IMR-90 (cell line): ENCODE results near the gene ZNF385D. TPM values are rescaled to one million over a fixed set of nuclear protein-coding genes. Genes with fewer than 3 reads are reported as not detected.

Experiments used
- ATAC-seq: fragments of 200-7000 bp; cut with Tn5 transposase; 2 replicates; pipeline ENCODE4 v1.9.1; 2020; ENCODE audit warnings: low read depth, mild to moderate bottlenecking, moderate library complexity
- BruUV-seq: library from RNA; stranded (reverse); fragments of 400-500 nt; replicated peaks from 2 replicates; lab custom pipeline; 2021; lab: Mats Ljungman, UMichigan
- CTCF ChIA-PET: fragments of 300-600 bp; formaldehyde crosslinking; extraction: SDS; loops from one replicate; lab custom pipeline; 2021; ENCODE audit warnings: antibody characterized with exemption; lab: Yijun Ruan, JAX
- POLR2A ChIA-PET: fragments of 300-600 bp; sonication (Branson Sonifier 250); formaldehyde crosslinking; loops from one replicate; lab custom pipeline; 2022; ENCODE audit warnings: antibody characterized with exemption; ENCODE audit not compliant: unreplicated experiment; lab: Charles Lee
- DNase-seq: peaks from one replicate; pipeline ENCODE4 v3.0.0; 2013
- H2AFZ ChIP-seq: replicated peaks from 2 replicates; pipeline ENCODE3; 2013; ENCODE audit warnings: low read length, mild to moderate bottlenecking; ENCODE audit not compliant: poor library complexity
- H2AK5ac ChIP-seq: 2 replicates; pipeline ENCODE4 v1.6.1; 2013; ENCODE audit warnings: low read depth, low read length, inconsistent platforms
- H2AK9ac ChIP-seq: replicated peaks from 2 replicates; pipeline ENCODE3; 2013; ENCODE audit warnings: mild to moderate bottlenecking, low read depth, low read length, moderate library complexity; ENCODE audit not compliant: poor library complexity
- H2BK120ac ChIP-seq: 2 replicates; pipeline ENCODE4 v1.6.1; 2013; ENCODE audit warnings: low read depth, low read length, inconsistent platforms
- H2BK15ac ChIP-seq: 3 replicates; pipeline ENCODE4 v1.6.1; 2013; ENCODE audit warnings: low read depth, low read length, inconsistent platforms
- H2BK20ac ChIP-seq: 2 replicates; pipeline ENCODE4 v1.6.1; 2013; ENCODE audit warnings: low read depth, mild to moderate bottlenecking, inconsistent platforms, low read length, moderate library complexity
- H2BK5ac ChIP-seq: 2 replicates; pipeline ENCODE4 v1.6.1; 2013; ENCODE audit warnings: mild to moderate bottlenecking, low read depth, low read length, inconsistent platforms; ENCODE audit not compliant: poor library complexity, severe bottlenecking
- H3K14ac ChIP-seq: replicated peaks from 2 replicates; pipeline ENCODE4 v1.6.1; 2013; ENCODE audit warnings: low read depth, low read length, inconsistent platforms
- H3K18ac ChIP-seq: 2 replicates; pipeline ENCODE4 v1.6.1; 2013; ENCODE audit warnings: low read depth, low read length, control low read depth
- H3K23ac ChIP-seq: 2 replicates; pipeline ENCODE4 v1.6.1; 2013; ENCODE audit warnings: low read depth, low read length, inconsistent platforms
- H3K27ac ChIP-seq: 2 replicates; pipeline ENCODE4 v1.5.1; 2013; ENCODE audit warnings: mild to moderate bottlenecking, control low read depth, low read length; ENCODE audit not compliant: insufficient read depth
- H3K27me3 ChIP-seq: 2 replicates; pipeline ENCODE4 v1.6.1; 2013; ENCODE audit warnings: low read length; ENCODE audit not compliant: control insufficient read depth, insufficient read depth
- H3K36me3 ChIP-seq: 2 replicates; pipeline ENCODE4 v1.6.1; 2013; ENCODE audit warnings: low read length, mixed read lengths; ENCODE audit not compliant: control insufficient read depth, insufficient read depth
- H3K4ac ChIP-seq: 2 replicates; pipeline ENCODE4 v1.6.1; 2013; ENCODE audit warnings: low read depth, low read length, inconsistent platforms
- H3K4me1 ChIP-seq: 2 replicates; pipeline ENCODE4 v1.6.1; 2013; ENCODE audit warnings: low read length, mixed read lengths; ENCODE audit not compliant: control insufficient read depth, insufficient read depth
- H3K4me2 ChIP-seq: 2 replicates; pipeline ENCODE4 v1.6.1; 2013; ENCODE audit warnings: low read depth, mild to moderate bottlenecking, control low read depth, low read length, moderate library complexity
- H3K4me3 ChIP-seq: 2 replicates; pipeline ENCODE4 v1.5.1; 2013; ENCODE audit warnings: low read depth, mild to moderate bottlenecking, control low read depth, low read length, moderate library complexity; ENCODE audit not compliant: insufficient read depth
- H3K56ac ChIP-seq: 2 replicates; pipeline ENCODE4 v1.6.1; 2013; ENCODE audit warnings: low read length, inconsistent platforms; ENCODE audit not compliant: insufficient read depth; ENCODE audit errors: extremely low read depth
- H3K79me1 ChIP-seq, 2 experiments: 2 replicates each; pipeline ENCODE4 v1.6.1; 2013; ENCODE audit warnings: low read length in 2 of 2, inconsistent platforms in 1 of 2, low read depth in 1 of 2
- H3K9ac ChIP-seq: 2 replicates; pipeline ENCODE4 v1.6.1; 2013; ENCODE audit warnings: low read depth, low read length, control low read depth
- H3K9me1 ChIP-seq: 2 replicates; pipeline ENCODE4 v1.6.1; 2013; ENCODE audit warnings: low read length, inconsistent platforms; ENCODE audit not compliant: insufficient read depth
- H3K9me3 ChIP-seq: 2 replicates; pipeline ENCODE4 v1.6.1; 2013; ENCODE audit warnings: low read length; ENCODE audit not compliant: control insufficient read depth, insufficient read depth
- H4K20me1 ChIP-seq: 2 replicates; pipeline ENCODE4 v1.6.1; 2013; ENCODE audit warnings: low read length, inconsistent platforms; ENCODE audit not compliant: insufficient read depth
- H4K5ac ChIP-seq: 2 replicates; pipeline ENCODE4 v1.6.1; 2013; ENCODE audit warnings: mild to moderate bottlenecking, low read depth, low read length, control low read depth
- H4K8ac ChIP-seq, 2 experiments: 2 replicates each; pipeline ENCODE4 v1.6.1; 2013; ENCODE audit warnings: low read depth in 2 of 2, low read length in 2 of 2, control low read depth in 1 of 2, inconsistent platforms in 1 of 2
- H4K91ac ChIP-seq: 2 replicates; pipeline ENCODE4 v1.6.1; 2013; ENCODE audit warnings: low read depth, low read length, inconsistent platforms; ENCODE audit not compliant: insufficient read depth
- BHLHE40 ChIP-seq: fragments of 150-350 bp; IDR thresholded peaks from 2 replicates; pipeline ENCODE4 v1.6.1; 2016; ENCODE audit warnings: mild to moderate bottlenecking, low read depth, low read length
- CEBPB ChIP-seq: IDR thresholded peaks from 2 replicates; pipeline ENCODE4 v1.6.1; 2012; ENCODE audit warnings: low read depth, low read length, improper control_type of control experiment
- CHD1 ChIP-seq: IDR thresholded peaks from 2 replicates; pipeline ENCODE4 v1.6.1; 2012; ENCODE audit warnings: low read depth, low read length, improper control_type of control experiment
- FOS ChIP-seq: fragments of 150-350 bp; IDR thresholded peaks from 2 replicates; pipeline ENCODE4 v1.6.1; 2016; ENCODE audit warnings: low read depth, low read length
- MAFK ChIP-seq: IDR thresholded peaks from 2 replicates; pipeline ENCODE4 v1.6.1; 2012; ENCODE audit warnings: low read depth, low read length, improper control_type of control experiment
- MAZ ChIP-seq: IDR thresholded peaks from 2 replicates; pipeline ENCODE4 v1.6.1; 2012; ENCODE audit warnings: low read depth, mild to moderate bottlenecking, low read length, improper control_type of control experiment, moderate library complexity, borderline replicate concordance
- MXI1 ChIP-seq: IDR thresholded peaks from 2 replicates; pipeline ENCODE4 v1.6.1; 2012; ENCODE audit warnings: low read depth, mild to moderate bottlenecking, low read length, moderate library complexity, borderline replicate concordance
- NFE2L2 ChIP-seq: fragments of 150-350 bp; IDR thresholded peaks from 2 replicates; pipeline ENCODE4 v1.6.1; 2016; ENCODE audit warnings: low read depth, mild to moderate bottlenecking, low read length
- POLR2A ChIP-seq: IDR thresholded peaks from 2 replicates; pipeline ENCODE4 v1.6.1; 2012; ENCODE audit warnings: mild to moderate bottlenecking, low read depth, low read length
- RAD21 ChIP-seq: IDR thresholded peaks from 2 replicates; pipeline ENCODE4 v1.6.1; 2012; ENCODE audit warnings: low read length, improper control_type of control experiment
- RCOR1 ChIP-seq: IDR thresholded peaks from 2 replicates; pipeline ENCODE4 v1.6.1; 2012; ENCODE audit warnings: mild to moderate bottlenecking, low read length, improper control_type of control experiment; ENCODE audit not compliant: insufficient replicate concordance
- RFX5 ChIP-seq: IDR thresholded peaks from 2 replicates; pipeline ENCODE4 v1.8.0; 2012; ENCODE audit warnings: low read depth, mild to moderate bottlenecking, low read length, moderate library complexity
- SMC3 ChIP-seq: fragments of 150-350 bp; IDR thresholded peaks from 2 replicates; pipeline ENCODE4 v1.6.1; 2016; ENCODE audit warnings: low read depth, mild to moderate bottlenecking, antibody characterized with exemption, low read length, moderate library complexity
- WGBS, 2 experiments: methylation state at CpG; one replicate each; pipeline versions ENCODE4 v1.1.5 to v1.1.7; 2013; ENCODE audit warnings: missing lambda C conversion rate in 2 of 2; ENCODE audit not compliant: insufficient read length in 1 of 2; ENCODE audit errors: extremely low coverage in 2 of 2; 5-methylcytosine and 5-hydroxymethylcytosine counted together
- dilution Hi-C: fragments of 300-500 bp; cut with HindIII; formaldehyde crosslinking; loops from one replicate; pipeline ENCODE4 v1.14.3; 2018; ENCODE audit warnings: low sequenced_read_pairs; ENCODE audit not compliant: unreplicated experiment
- in situ Hi-C: fragments of 300-500 bp; cut with MboI; formaldehyde crosslinking; loops from 3 replicates; pipeline ENCODE4 v1.14.3; 2019; ENCODE audit warnings: low sequenced_read_pairs, inconsistent platforms, mixed read lengths
- intact Hi-C: fragments of 100-400 bp; cut with micrococcal nuclease; formaldehyde crosslinking; loops from 2 replicates; pipeline ENCODE4 v1.10.0; 2022
- polyA plus RNA-seq, 3 experiments: library from polyadenylated mRNA; depleted of rRNA; stranded (reverse); fragments of >200 nt; gene quantifications; 2 replicates each; pipeline ENCODE4 v1.2.3, GENCODE V29; 2012; ENCODE audit warnings: low replicate concordance in 1 of 3
- total RNA-seq: library from RNA; depleted of rRNA; stranded (reverse); fragments of >200 nt; gene quantifications from 2 replicates; pipeline ENCODE4 v1.2.3, GENCODE V29; 2012
- TF ChIP-seq, protein P1 (sequence below): fragments of 150-350 bp; IDR thresholded peaks from 2 replicates; pipeline ENCODE4 v1.6.1; 2016; ENCODE audit warnings: low read depth, mild to moderate bottlenecking, low read length, moderate library complexity, borderline replicate concordance
- TF ChIP-seq, protein P2 (sequence below): conservative IDR thresholded peaks from 2 replicates; pipeline ENCODE4 v1.5.1; 2012; ENCODE audit warnings: mild to moderate bottlenecking, low read depth, low read length, improper control_type of control experiment
- TF ChIP-seq, protein P3 (sequence below): fragments of 150-350 bp; IDR thresholded peaks from 2 replicates; pipeline ENCODE4 v1.6.1; 2017; ENCODE audit warnings: mild to moderate bottlenecking, antibody characterized with exemption, low read length, low read depth

The ZNF385D gene
- total and polyA plus RNA-seq, 2 of the 4 experiments (the other 2 are of a cell fraction), result 0.18 to 2.4 TPM

DNA sequence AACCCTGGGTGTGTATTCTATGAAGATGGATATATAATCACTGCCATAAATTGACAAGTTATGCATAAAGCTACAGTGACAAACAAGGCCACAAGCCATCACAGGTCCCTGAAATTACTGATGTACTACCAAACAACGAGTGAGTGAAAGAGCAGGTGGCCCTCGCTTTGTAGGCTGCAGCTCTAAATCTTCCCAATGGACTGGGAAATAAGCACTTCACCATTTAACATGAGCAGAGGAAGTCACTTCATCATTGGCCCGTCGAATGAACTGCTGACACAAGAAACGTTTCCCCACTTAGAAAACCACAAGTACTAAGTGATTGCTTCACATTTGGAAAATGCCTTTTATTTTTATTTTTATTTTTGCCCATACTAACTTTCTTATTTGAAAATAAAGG, 218.0 kb downstream of the ZNF385D start:
- Histone ChIP-seq H3K4me3 (no peak overlapping the region), H3K4me2 (no peak overlapping the region), H2AK9ac (no peak overlapping the region), H2AK5ac (no peak overlapping the region), H3K27me3 (no peaks in the 10 kb centered on the region), H4K8ac (no peak overlapping the region), H3K9ac (no peak overlapping the region), H2BK120ac (no peak overlapping the region), H3K23ac (no peak overlapping the region), H3K4ac (no peak overlapping the region), H3K56ac (no peak overlapping the region), H4K5ac (no peak overlapping the region), H4K20me1 (no peaks in the 10 kb centered on the region), H2BK15ac (no peak overlapping the region), H2BK5ac (no peak overlapping the region), H3K79me1 (no peaks in the 10 kb centered on the region), H4K91ac (no peak overlapping the region), H3K27ac (no peak overlapping the region), H3K36me3 (no peaks in the 10 kb centered on the region), H3K4me1 (no peaks in the 10 kb centered on the region), H3K9me1 (no peaks in the 10 kb centered on the region), H3K14ac (no peak overlapping the region), H2BK20ac (no peak overlapping the region), H3K18ac (no peak overlapping the region), H2AFZ (no peak overlapping the region), H3K9me3 (no peaks in the 10 kb centered on the region)
- ChIA-PET POLR2A (no interaction called here), CTCF (no interaction called here)
- no TSS peak for BruUV-seq
- no peak for DNase-seq
- dilution Hi-C loops (no loop called here), intact Hi-C loops (no loop called here), in situ Hi-C loops (no loop called here)
- WGBS, 2 experiments, result no CpG with 5 or more reads among the region's 5 CpGs
- no peak for TF ChIP-seq RFX5
- no peak for TF ChIP-seq MAZ
- TF ChIP-seq POLR2A, result no peak
- TF ChIP-seq CEBPB, result no peak
- TF ChIP-seq CHD1, result no peak
- TF ChIP-seq, protein P1, sequence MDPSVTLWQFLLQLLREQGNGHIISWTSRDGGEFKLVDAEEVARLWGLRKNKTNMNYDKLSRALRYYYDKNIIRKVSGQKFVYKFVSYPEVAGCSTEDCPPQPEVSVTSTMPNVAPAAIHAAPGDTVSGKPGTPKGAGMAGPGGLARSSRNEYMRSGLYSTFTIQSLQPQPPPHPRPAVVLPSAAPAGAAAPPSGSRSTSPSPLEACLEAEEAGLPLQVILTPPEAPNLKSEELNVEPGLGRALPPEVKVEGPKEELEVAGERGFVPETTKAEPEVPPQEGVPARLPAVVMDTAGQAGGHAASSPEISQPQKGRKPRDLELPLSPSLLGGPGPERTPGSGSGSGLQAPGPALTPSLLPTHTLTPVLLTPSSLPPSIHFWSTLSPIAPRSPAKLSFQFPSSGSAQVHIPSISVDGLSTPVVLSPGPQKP, result no peak
- no peak for TF ChIP-seq RAD21
- TF ChIP-seq SMC3, result no peak
- no peak for TF ChIP-seq BHLHE40
- TF ChIP-seq, protein P2, sequence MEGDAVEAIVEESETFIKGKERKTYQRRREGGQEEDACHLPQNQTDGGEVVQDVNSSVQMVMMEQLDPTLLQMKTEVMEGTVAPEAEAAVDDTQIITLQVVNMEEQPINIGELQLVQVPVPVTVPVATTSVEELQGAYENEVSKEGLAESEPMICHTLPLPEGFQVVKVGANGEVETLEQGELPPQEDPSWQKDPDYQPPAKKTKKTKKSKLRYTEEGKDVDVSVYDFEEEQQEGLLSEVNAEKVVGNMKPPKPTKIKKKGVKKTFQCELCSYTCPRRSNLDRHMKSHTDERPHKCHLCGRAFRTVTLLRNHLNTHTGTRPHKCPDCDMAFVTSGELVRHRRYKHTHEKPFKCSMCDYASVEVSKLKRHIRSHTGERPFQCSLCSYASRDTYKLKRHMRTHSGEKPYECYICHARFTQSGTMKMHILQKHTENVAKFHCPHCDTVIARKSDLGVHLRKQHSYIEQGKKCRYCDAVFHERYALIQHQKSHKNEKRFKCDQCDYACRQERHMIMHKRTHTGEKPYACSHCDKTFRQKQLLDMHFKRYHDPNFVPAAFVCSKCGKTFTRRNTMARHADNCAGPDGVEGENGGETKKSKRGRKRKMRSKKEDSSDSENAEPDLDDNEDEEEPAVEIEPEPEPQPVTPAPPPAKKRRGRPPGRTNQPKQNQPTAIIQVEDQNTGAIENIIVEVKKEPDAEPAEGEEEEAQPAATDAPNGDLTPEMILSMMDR, result no peak
- no peak for TF ChIP-seq RCOR1
- TF ChIP-seq, protein P3, sequence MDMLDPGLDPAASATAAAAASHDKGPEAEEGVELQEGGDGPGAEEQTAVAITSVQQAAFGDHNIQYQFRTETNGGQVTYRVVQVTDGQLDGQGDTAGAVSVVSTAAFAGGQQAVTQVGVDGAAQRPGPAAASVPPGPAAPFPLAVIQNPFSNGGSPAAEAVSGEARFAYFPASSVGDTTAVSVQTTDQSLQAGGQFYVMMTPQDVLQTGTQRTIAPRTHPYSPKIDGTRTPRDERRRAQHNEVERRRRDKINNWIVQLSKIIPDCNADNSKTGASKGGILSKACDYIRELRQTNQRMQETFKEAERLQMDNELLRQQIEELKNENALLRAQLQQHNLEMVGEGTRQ, result no peak
- TF ChIP-seq MAFK, result no peak
- no peak for TF ChIP-seq MXI1
- no peak for TF ChIP-seq NFE2L2
- TF ChIP-seq FOS, result no peak
- no peak for ATAC-seq
